Psoas muscle (tissue), 8 donors: ENCODE results near the gene UBE3B. TPM values are rescaled to one million over a fixed set of nuclear protein-coding genes. Genes with fewer than 3 reads are reported as not detected.

Experiments used
- ATAC-seq, 4 donors: fragments of 200-7000 bp; cut with Tn5 transposase; one replicate each; pipeline ENCODE4 v1.9.1; 2020; ENCODE audit warnings: moderate library complexity in 3 of 4, mild to moderate bottlenecking in 2 of 4
- DNase-seq, 2 donors: peaks; one replicate each; pipeline ENCODE4 v3.0.0-alpha.2; 2020
- H3K27ac ChIP-seq: fragments of 200-600 bp; one replicate; pipeline ENCODE4 v1.8.0; 2022
- H3K27me3 ChIP-seq, 3 donors: fragments of 200-600 bp in 1 of 3; one replicate each; pipeline versions ENCODE4 v1.6.1 to v1.8.0; 2013 to 2022; ENCODE audit warnings: low read length in 2 of 3, mild to moderate bottlenecking in 2 of 3, moderate library complexity in 1 of 3; ENCODE audit not compliant: insufficient read depth in 3 of 3
- H3K36me3 ChIP-seq, 2 donors: fragments of 200-600 bp in 1 of 2; one replicate each; pipeline versions ENCODE4 v1.6.1 to v1.8.0; 2013 to 2022; ENCODE audit warnings: low read depth in 1 of 2, mild to moderate bottlenecking in 1 of 2, moderate library complexity in 1 of 2; ENCODE audit not compliant: insufficient read depth in 1 of 2
- H3K4me1 ChIP-seq: fragments of 200-600 bp; one replicate; pipeline ENCODE4 v1.8.0; 2022
- H3K4me3 ChIP-seq: fragments of 200-600 bp; one replicate; pipeline ENCODE4 v1.8.0; 2022; ENCODE audit warnings: mild to moderate bottlenecking
- H3K9me3 ChIP-seq: fragments of 200-600 bp; one replicate; pipeline ENCODE4 v1.8.0; 2022
- WGBS, 3 donors: extraction: QIAGEN DNeasy Blood & Tissue Kit; methylation state at CpG; one replicate each; pipeline versions ENCODE4 v1.1.6 to v1.1.7; 2013; 5-methylcytosine and 5-hydroxymethylcytosine counted together
- intact Hi-C, 2 donors: fragments of 100-400 bp; cut with DNase I; formaldehyde crosslinking; loops; one replicate each; pipeline versions ENCODE4 v1.11.0 to v1.14.2; 2022
- polyA plus RNA-seq, 3 donors: library from polyadenylated mRNA; stranded (reverse); fragments of 200-250 nt; gene quantifications; one replicate each; pipeline ENCODE4 v1.2.3, GENCODE V29; 2013
- total RNA-seq, 4 donors: library from RNA; stranded (reverse); fragmentation: NEBNext Ultra II Directional in 2 of 4; extraction: Animal tissue kit (Norgen Biotek cat#: 25700) in 2 of 4; gene quantifications; one replicate each; pipeline versions ENCODE4 v1.2.1 to v1.2.4, GENCODE V29; 2021 to 2023
- TF ChIP-seq, protein P1 (sequence below): fragments of 200-600 bp; IDR thresholded peaks from one replicate; pipeline ENCODE4 v1.8.0; 2022; ENCODE audit warnings: antibody characterized with exemption
- donor health status: healthy with polysubstance abuse.
- donor health status: DM: no; HTN: no; CAD: no; lungs with moderate emphysema.
- donor health status: Bipolar disorder and iron deficiency.
- donor health status: healthy.
- donor health status: DM: yes; HTN: yes; CAD: no.
- donor health status: DM: no; HTN: no; CAD: no.
- donor health status: DM: no; HTN: no; CAD: no.
- donor health status: DM: yes; HTN: yes; CAD: no.

The UBE3B gene
- total and polyA plus RNA-seq, 7 donors, result 13.5 to 50.8 (median 42.6) TPM

DNA sequence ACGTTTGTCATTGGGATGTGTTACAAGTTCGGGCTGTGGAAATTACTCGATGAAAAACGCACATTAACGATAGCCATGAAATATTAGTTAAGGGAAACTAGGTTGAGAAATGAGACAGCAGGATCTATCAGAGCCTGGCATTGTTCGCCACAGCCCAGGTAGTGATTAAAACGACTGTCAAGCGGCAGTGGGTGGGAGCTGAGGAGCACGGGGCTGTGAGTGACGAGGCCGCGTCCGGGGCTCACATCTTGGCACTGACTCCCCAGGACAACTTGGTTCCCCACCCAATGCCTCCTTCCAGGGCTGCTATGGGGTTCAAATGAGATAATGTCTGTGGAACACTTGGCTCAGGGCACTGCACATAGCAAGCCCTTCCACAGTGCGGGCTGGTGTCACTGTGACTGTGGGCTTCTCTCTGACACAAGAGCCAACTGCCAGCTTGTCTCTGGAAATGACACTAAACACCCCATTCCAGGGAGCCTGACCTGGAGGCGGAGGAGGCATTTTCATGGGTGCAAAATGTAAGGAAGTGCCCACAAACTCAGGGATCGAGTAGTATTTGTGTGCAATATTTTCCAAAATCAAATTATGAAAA, 76.6 kb downstream of the UBE3B start:
- TF ChIP-seq, protein P1, sequence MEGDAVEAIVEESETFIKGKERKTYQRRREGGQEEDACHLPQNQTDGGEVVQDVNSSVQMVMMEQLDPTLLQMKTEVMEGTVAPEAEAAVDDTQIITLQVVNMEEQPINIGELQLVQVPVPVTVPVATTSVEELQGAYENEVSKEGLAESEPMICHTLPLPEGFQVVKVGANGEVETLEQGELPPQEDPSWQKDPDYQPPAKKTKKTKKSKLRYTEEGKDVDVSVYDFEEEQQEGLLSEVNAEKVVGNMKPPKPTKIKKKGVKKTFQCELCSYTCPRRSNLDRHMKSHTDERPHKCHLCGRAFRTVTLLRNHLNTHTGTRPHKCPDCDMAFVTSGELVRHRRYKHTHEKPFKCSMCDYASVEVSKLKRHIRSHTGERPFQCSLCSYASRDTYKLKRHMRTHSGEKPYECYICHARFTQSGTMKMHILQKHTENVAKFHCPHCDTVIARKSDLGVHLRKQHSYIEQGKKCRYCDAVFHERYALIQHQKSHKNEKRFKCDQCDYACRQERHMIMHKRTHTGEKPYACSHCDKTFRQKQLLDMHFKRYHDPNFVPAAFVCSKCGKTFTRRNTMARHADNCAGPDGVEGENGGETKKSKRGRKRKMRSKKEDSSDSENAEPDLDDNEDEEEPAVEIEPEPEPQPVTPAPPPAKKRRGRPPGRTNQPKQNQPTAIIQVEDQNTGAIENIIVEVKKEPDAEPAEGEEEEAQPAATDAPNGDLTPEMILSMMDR, result no peak
- DNase-seq (no peak), ATAC-seq (peak in 2 of 4 donors; percentile 11 to 29)
- H3K27ac ChIP-seq, result no peak overlapping the region
- peaks cover 0 to 41% (median 12%) of the 10 kb centered on the region in 3 donors for H3K27me3 ChIP-seq
- WGBS, 3 donors, result 32 to 47% (median 39%) methylated on average over 16 of the region's 16 CpGs
- no peaks in the 10 kb centered on the region for H3K4me1 ChIP-seq
- no peaks in the 10 kb centered on the region for H3K9me3 ChIP-seq
- intact Hi-C loops, result no loop called here
- H3K4me3 ChIP-seq, result no peak overlapping the region
- peaks cover 0 to 10% of the 10 kb centered on the region in 2 donors for H3K36me3 ChIP-seq

DNA sequence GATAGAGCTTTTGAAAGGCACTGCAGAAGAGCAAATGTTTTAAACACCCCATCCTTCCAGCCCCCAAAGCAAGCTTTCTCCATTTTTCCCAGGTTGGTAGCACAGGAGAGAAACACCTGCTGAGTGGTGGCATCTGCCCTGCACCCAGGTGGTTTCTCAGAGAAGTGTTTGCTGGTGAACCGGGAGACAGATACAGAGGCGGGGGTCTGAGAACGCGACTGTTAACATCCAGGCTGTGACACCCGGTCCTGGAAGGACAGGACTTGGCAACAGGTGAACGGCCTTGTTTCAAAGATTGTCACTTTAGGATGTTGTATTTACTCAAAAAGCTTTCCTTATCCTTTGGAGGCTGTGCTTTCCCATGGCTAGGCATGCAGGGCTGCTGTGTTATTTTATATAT, 77.3 kb downstream of the UBE3B start:
- no peak overlapping the region for H3K4me3 ChIP-seq
- DNase-seq (no peak), ATAC-seq (no peak)
- intact Hi-C loops, result no loop called here
- H3K27me3 ChIP-seq, result peaks cover 0 to 34% (median 10%) of the 10 kb centered on the region in 3 donors
- H3K27ac ChIP-seq, result no peak overlapping the region
- WGBS, 3 donors, result 57 to 73% (median 60%) methylated on average over 6 of the region's 6 CpGs
- H3K4me1 ChIP-seq, result no peaks in the 10 kb centered on the region
- H3K36me3 ChIP-seq, result peaks cover 0 to 12% of the 10 kb centered on the region in 2 donors
- no peaks in the 10 kb centered on the region for H3K9me3 ChIP-seq
- TF ChIP-seq, protein P1, result no peak

DNA sequence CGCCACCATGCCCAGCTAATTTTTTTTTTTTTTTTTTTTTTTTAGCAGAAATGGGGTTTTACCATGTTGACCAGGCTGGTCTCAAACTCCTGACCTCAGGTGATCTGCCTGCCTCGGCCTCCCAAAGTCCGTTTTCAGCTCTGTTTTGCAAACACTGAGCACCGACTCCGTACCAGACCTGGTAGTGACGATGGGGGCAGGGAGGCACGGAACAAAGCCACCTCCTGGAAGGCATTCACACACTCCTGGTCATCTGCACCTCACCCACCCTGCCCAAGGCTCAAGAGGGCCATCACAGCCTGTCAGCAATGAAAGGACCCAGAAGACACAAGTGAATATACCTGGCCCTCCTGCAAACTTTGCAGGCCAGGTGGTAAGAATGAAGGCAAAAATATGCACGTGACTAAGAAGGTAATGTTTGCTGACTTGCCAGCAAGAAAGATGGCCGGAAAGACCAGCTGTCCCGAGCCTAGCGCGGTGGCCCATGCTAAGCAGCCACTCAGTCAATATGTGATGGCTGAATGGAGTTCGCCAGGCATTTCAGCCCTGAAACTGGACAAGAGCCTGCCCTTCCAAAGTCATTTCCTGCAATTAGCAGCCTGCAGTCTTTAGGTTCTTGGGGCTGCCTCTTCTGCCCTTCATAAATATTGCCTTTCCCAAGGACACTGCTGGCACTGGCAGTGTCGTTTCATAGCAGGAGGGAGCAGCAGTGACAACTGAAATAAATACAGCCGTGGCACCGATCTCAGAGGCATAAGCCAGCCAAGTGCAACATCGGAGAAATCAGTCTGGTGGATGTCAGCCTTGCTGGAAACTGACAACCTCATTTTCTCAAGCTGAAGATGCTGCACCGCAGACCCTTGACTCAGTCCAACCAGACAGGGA, 78.2 kb downstream of the UBE3B start:
- TF ChIP-seq, protein P1, result no peak

DNA sequence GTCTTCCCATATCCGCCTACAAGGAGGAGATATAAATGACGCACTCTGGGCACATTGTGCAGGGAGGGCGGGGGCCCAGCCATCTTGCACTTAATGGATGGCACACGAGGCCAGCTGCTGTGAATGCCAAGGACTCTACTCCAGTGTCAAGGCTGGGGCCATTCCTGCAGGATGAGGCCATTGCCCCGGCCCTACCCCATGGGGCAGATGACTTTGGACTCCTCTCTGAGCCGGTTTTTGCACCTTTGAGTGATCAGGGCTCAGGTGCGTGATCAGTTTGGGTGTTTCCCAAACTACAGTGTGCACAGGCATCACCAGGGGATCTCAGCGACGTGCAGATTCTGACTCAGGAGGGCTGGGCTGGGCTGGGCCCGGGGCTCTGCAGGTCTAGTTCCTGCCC, 79.8 kb downstream of the UBE3B start:
- no peak overlapping the region for H3K27ac ChIP-seq
- H3K36me3 ChIP-seq, result peaks cover 0 to 34% of the 10 kb centered on the region in 2 donors
- TF ChIP-seq, protein P1, result no peak
- WGBS, 3 donors, result 72 to 91% (median 73%) methylated on average over 10 of the region's 10 CpGs
- H3K4me1 ChIP-seq, result no peaks in the 10 kb centered on the region
- H3K4me3 ChIP-seq, result no peak overlapping the region
- intact Hi-C loops, result no loop called here
- H3K9me3 ChIP-seq, result no peaks in the 10 kb centered on the region
- DNase-seq, result peak in 1 of 2 donors; percentile 62
- ATAC-seq, result peak; percentile 50 to 84 (median 72)
- H3K27me3 ChIP-seq, result peaks cover 0 to 13% (median 5%) of the 10 kb centered on the region in 3 donors

More for the DNA sequence above, 78.2 kb downstream of the UBE3B start:
- Histone ChIP-seq H3K36me3 (peaks cover 0 to 20% of the 10 kb centered on the region in 2 donors), H3K4me1 (no peaks in the 10 kb centered on the region), H3K9me3 (no peaks in the 10 kb centered on the region), H3K27ac (no peak overlapping the region), H3K27me3 (peaks cover 0 to 26% (median 5%) of the 10 kb centered on the region in 3 donors), H3K4me3 (no peak overlapping the region)
- intact Hi-C loops, result no loop called here
- WGBS, 3 donors, result 63 to 71% (median 67%) methylated on average over 18 of the region's 18 CpGs
- DNase-seq (no peak), ATAC-seq (peak in 2 of 4 donors; percentile 19 to 30)
